Measurements from ENCODE around the gene VSIG10.
"Not testable (repeated sequence)": the region's sequence is repeated elsewhere in the genome, so short reads cannot be mapped to it uniquely, and the experiment has no call there.

VSIG10 gene

DNA sequence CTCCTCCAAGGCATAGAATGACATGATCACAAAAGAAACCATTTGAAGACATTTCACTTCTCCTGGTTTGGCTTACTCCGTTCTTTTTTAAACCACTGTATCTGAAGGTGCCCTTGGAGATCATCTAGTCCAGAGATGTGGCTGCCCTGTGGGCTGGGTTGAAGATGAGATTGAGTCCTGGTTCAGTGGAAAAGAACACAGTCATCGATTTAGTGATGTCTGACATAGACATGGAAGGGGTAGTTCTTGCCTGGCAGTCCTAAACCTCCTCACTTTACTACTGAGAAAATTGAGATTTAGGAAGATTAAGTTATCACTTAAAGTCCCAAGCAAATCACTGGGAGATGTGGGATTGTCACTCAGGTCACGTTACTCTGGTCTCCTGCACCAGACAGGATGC, 2.8 kb downstream of the VSIG10 start:
- CTCF ChIA-PET: interaction anchor here (1.1 kb wide), 1 partner anchor 36 kb away, joined by 3 read pairs; no protein-coding TSS in a partner anchor

DNA sequence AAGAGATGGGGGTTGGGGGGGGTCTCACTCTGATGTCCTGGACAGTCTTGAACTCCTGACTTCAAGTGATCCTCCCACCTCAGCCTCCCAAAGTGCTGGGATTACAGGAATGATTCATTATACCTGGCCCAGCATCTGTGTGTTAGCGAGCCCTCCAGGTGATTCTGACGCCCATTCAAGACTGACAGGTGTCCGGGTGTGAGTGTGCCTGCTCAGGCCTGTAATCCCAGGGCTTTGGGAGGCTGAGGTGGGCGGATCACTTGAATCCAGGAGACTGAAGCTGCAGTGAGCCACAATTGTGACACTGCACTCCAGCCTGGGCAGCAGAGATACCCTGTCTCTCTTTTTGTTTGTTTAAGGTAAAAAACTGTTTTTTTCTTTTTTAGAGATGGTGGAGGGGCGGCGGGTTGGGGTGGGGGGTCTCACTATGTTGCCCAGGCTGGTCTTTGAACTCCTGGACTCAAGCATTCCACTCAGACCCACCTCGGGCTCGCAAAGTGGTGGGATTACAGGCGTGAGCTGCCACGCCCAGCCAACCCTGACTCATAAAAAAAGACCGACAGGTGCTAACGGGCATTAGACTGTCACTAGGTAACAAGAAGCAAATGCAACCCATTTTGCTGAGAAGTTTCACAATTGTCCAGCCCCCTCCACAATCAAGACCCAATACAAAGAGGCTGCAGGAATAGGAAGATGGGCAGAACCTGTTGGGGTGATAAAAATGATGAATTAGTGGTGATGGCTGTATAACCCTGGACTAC, 4.7 kb downstream of the VSIG10 start:
- Histone ChIP-seq H3K9me3 (ENCODE audit: control extremely low read depth in 1 of 5, control insufficient read depth in 4 of 5, insufficient read depth in 2 of 5, low read depth in 1 of 5, low read length in 4 of 5) (no peaks in the 10 kb centered on the region), H3K27me3 (replicated peaks in 2 of 5; ENCODE audit: control insufficient read depth in 4 of 5, insufficient read depth in 5 of 5, low read length in 4 of 5) (no peaks in the 10 kb centered on the region), H3K36me3 (ENCODE audit: control insufficient read depth in 4 of 4, insufficient read depth in 4 of 4, low read length in 3 of 4) (peaks cover 0 to 5% (median 2%) of the 10 kb centered on the region in 4 experiments), H3K27ac (ENCODE audit: insufficient read depth in 1 of 2, low read depth in 1 of 2, low read length in 2 of 2, poor library complexity in 1 of 2, severe bottlenecking in 2 of 2) (no peak overlapping the region), H3K4me3 (ENCODE audit: control insufficient read depth in 1 of 7, extremely low read depth in 1 of 7, insufficient read depth in 4 of 7, low read depth in 2 of 7, low read length in 6 of 7) (no peak overlapping the region), H3K4me1 (ENCODE audit: control extremely low read depth in 1 of 4, control insufficient read depth in 4 of 4, insufficient read depth in 4 of 4, low read length in 3 of 4) (peaks cover 0 to 17% (median 8%) of the 10 kb centered on the region in 4 experiments)
- ChIA-PET POLR2A (no interaction called here), CTCF (no interaction called here)
- no peak for DNase-seq
- 97% methylated on average over 9 of the region's 12 CpGs for WGBS (ENCODE audit: insufficient coverage)

More for the DNA sequence above, 2.8 kb downstream of the VSIG10 start:
- H3K4me1 ChIP-seq (ENCODE audit: control extremely low read depth in 1 of 4, control insufficient read depth in 4 of 4, insufficient read depth in 4 of 4, low read length in 3 of 4): peaks cover 0 to 17% (median 12%) of the 10 kb centered on the region in 4 experiments
- no peaks in the 10 kb centered on the region for H3K27me3 ChIP-seq (replicated peaks in 2 of 5; ENCODE audit: control insufficient read depth in 4 of 5, insufficient read depth in 5 of 5, low read length in 4 of 5)
- H3K36me3 ChIP-seq (ENCODE audit: control insufficient read depth in 4 of 4, insufficient read depth in 4 of 4, low read length in 3 of 4): no peaks in the 10 kb centered on the region
- POLR2A ChIA-PET: no interaction called here
- no peak for DNase-seq
- H3K9me3 ChIP-seq (ENCODE audit: control extremely low read depth in 1 of 5, control insufficient read depth in 4 of 5, insufficient read depth in 2 of 5, low read depth in 1 of 5, low read length in 4 of 5): no peaks in the 10 kb centered on the region
- no peak overlapping the region for H3K4me3 ChIP-seq (ENCODE audit: control insufficient read depth in 1 of 7, extremely low read depth in 1 of 7, insufficient read depth in 4 of 7, low read depth in 2 of 7, low read length in 6 of 7)
- H3K27ac ChIP-seq (ENCODE audit: insufficient read depth in 1 of 2, low read depth in 1 of 2, low read length in 2 of 2, poor library complexity in 1 of 2, severe bottlenecking in 2 of 2): no peak overlapping the region
- WGBS (ENCODE audit: insufficient coverage): 100% methylated on average over 1 of the region's 3 CpGs

DNA sequence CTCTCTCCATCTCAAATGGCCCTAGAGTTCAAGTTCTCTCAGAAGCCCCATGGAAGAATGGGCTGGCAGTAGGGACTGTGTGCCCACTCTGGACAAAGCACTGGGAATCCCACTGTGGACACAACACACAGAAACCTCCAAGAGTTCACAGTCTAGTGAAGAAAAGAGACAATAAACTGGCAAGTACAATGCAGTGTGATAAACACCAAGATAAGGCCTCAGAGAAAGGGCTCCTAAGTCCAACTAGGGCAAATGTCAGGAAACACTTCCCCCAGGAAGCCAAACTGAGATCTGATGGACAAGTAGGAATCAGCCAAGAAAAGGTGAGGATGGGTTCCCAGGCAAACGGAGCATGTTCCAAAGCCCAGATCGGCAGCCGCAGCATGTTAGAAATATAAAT, 5.4 kb downstream of the VSIG10 start:
- Histone ChIP-seq H3K9me3 (ENCODE audit: control extremely low read depth in 1 of 5, control insufficient read depth in 4 of 5, insufficient read depth in 2 of 5, low read depth in 1 of 5, low read length in 4 of 5) (no peaks in the 10 kb centered on the region), H3K4me3 (ENCODE audit: control insufficient read depth in 1 of 7, extremely low read depth in 1 of 7, insufficient read depth in 4 of 7, low read depth in 2 of 7, low read length in 6 of 7) (no peak overlapping the region), H3K36me3 (ENCODE audit: control insufficient read depth in 4 of 4, insufficient read depth in 4 of 4, low read length in 3 of 4) (peaks cover 0 to 5% (median 3%) of the 10 kb centered on the region in 4 experiments), H3K27me3 (replicated peaks in 2 of 5; ENCODE audit: control insufficient read depth in 4 of 5, insufficient read depth in 5 of 5, low read length in 4 of 5) (no peaks in the 10 kb centered on the region), H3K4me1 (ENCODE audit: control extremely low read depth in 1 of 4, control insufficient read depth in 4 of 4, insufficient read depth in 4 of 4, low read length in 3 of 4) (peaks cover 0 to 15% (median 7%) of the 10 kb centered on the region in 4 experiments), H3K27ac (ENCODE audit: insufficient read depth in 1 of 2, low read depth in 1 of 2, low read length in 2 of 2, poor library complexity in 1 of 2, severe bottlenecking in 2 of 2) (no peak overlapping the region)
- DNase-seq: no peak
- CTCF ChIA-PET: no interaction called here
- POLR2A ChIA-PET: no interaction called here
- no CpG with 5 or more reads among the region's 3 CpGs for WGBS (ENCODE audit: insufficient coverage)

DNA sequence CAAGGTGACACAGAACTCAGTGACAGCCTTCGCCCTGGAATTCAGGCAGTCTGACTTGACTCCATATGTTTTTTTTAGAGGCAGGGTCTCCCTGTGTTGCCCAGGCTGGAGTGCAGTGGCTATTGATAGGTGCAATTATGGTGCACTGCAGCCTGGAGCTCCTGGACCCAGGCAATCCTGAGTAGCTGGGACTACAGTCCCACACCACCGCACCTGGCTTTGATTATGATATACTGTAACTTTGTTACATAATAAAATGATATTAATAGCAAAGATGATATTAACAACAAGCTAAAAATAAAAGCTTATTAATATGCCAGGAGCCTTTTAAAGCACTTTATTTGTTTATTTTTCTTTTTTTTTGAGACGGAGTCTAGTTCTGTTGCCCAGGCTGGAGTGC, 9.8 kb downstream of the VSIG10 start:
- ChIA-PET CTCF (interaction anchor here (1.0 to 1.2 kb wide), 2 partner anchors 10 to 29 kb away, joined by 3 to 4 read pairs; no protein-coding TSS in a partner anchor), POLR2A (interaction anchor here (0.6 kb wide), 1 partner anchor 180 kb away, joined by 6 read pairs; no protein-coding TSS in a partner anchor)
- no peaks in the 10 kb centered on the region for H3K9me3 ChIP-seq (ENCODE audit: control extremely low read depth in 1 of 5, control insufficient read depth in 4 of 5, insufficient read depth in 2 of 5, low read depth in 1 of 5, low read length in 4 of 5)
- H3K4me1 ChIP-seq (ENCODE audit: control extremely low read depth in 1 of 4, control insufficient read depth in 4 of 4, insufficient read depth in 4 of 4, low read length in 3 of 4): no peaks in the 10 kb centered on the region
- H3K27me3 ChIP-seq (replicated peaks in 2 of 5; ENCODE audit: control insufficient read depth in 4 of 5, insufficient read depth in 5 of 5, low read length in 4 of 5): no peaks in the 10 kb centered on the region
- H3K4me3 ChIP-seq (ENCODE audit: control insufficient read depth in 1 of 7, extremely low read depth in 1 of 7, insufficient read depth in 4 of 7, low read depth in 2 of 7, low read length in 6 of 7): no peak overlapping the region
- 100% methylated on average over 2 of the region's 3 CpGs for WGBS (ENCODE audit: insufficient coverage)
- H3K27ac ChIP-seq (ENCODE audit: insufficient read depth in 1 of 2, low read depth in 1 of 2, low read length in 2 of 2, poor library complexity in 1 of 2, severe bottlenecking in 2 of 2): no peak overlapping the region
- DNase-seq: no peak
- peaks cover 0 to 9% (median 8%) of the 10 kb centered on the region in 4 experiments for H3K36me3 ChIP-seq (ENCODE audit: control insufficient read depth in 4 of 4, insufficient read depth in 4 of 4, low read length in 3 of 4)

DNA sequence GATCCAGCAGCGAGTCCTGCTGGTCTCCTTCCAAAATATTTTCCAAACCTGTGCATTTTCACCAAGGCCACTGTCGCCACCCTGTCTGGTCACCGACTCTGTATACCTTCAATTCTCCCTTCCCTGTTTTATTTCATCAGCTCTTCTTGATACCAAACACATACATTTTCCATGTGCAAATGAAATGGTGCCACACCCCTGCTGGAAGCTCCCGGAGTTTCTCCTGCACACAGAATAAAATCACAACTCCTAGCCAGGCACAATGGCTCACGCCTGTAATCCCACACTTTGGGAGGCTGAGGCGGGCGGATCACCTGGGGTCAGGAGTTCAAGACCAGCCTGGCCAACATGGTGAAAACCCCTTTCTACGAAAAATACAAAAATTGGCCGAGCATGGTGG, 14.0 kb downstream of the VSIG10 start:
- no peak for DNase-seq
- ChIA-PET CTCF (no interaction called here), POLR2A (no interaction called here)
- Histone ChIP-seq H3K9me3 (ENCODE audit: control extremely low read depth in 1 of 5, control insufficient read depth in 4 of 5, insufficient read depth in 2 of 5, low read depth in 1 of 5, low read length in 4 of 5) (no peaks in the 10 kb centered on the region), H3K36me3 (ENCODE audit: control insufficient read depth in 4 of 4, insufficient read depth in 4 of 4, low read length in 3 of 4) (peaks cover 0 to 13% (median 6%) of the 10 kb centered on the region in 4 experiments), H3K4me1 (ENCODE audit: control extremely low read depth in 1 of 4, control insufficient read depth in 4 of 4, insufficient read depth in 4 of 4, low read length in 3 of 4) (no peaks in the 10 kb centered on the region), H3K27ac (ENCODE audit: insufficient read depth in 1 of 2, low read depth in 1 of 2, low read length in 2 of 2, poor library complexity in 1 of 2, severe bottlenecking in 2 of 2) (no peak overlapping the region), H3K4me3 (ENCODE audit: control insufficient read depth in 1 of 7, extremely low read depth in 1 of 7, insufficient read depth in 4 of 7, low read depth in 2 of 7, low read length in 6 of 7) (no peak overlapping the region), H3K27me3 (replicated peaks in 2 of 5; ENCODE audit: control insufficient read depth in 4 of 5, insufficient read depth in 5 of 5, low read length in 4 of 5) (no peaks in the 10 kb centered on the region)
- WGBS (ENCODE audit: insufficient coverage): 96% methylated on average over 7 of the region's 9 CpGs

DNA sequence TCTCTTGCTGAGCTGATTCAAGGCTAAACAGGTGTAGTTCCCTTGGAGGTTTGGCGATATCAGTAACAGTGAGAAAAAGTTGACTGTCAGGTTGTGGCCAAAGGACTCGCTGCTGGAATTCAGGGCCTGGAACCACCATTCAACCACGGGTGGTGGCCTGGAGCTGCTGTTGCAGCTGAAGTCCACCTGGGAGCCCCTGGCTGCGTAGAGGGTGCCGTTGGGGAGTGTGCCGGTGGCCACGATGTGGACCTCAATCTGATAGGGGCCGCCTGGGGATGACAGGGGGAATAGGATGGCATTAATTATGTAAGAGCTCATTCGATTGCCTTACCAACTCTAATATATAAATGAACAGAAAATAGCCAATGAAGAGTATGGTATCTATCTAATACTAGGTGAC, 21.6 kb downstream of the VSIG10 start:
- CTCF ChIA-PET: interaction anchor here (1.2 kb wide), 1 partner anchor 16 kb away, joined by 3 read pairs; no protein-coding TSS in a partner anchor

DNA sequence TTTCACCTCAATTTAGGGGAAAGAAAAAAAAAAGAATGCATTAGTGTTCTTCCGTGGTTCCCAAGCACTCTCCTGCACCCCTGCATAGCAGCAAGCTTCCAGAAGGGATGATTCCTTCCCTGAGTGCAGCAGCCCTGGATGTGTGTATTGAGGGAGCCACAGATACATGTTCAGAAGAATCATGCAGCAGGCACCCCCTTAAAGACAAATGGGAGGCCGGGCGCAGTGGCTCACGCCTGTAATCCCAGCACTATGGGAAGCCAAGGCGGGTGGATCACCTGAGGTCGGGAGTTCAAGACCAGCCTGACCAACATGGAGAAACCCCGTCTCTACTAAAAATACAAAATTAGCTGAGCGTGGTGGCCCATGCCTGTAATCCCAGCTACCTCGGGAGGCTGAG, 22.3 kb downstream of the VSIG10 start:
- peaks cover 0 to 25% (median 20%) of the 10 kb centered on the region in 4 experiments for H3K36me3 ChIP-seq (ENCODE audit: control insufficient read depth in 4 of 4, insufficient read depth in 4 of 4, low read length in 3 of 4)
- POLR2A ChIA-PET; H3K27me3 ChIP-seq (replicated peaks in 2 of 5; ENCODE audit: control insufficient read depth in 4 of 5, insufficient read depth in 5 of 5, low read length in 4 of 5); H3K9me3 ChIP-seq (ENCODE audit: control extremely low read depth in 1 of 5, control insufficient read depth in 4 of 5, insufficient read depth in 2 of 5, low read depth in 1 of 5, low read length in 4 of 5); H3K4me1 ChIP-seq (ENCODE audit: control extremely low read depth in 1 of 4, control insufficient read depth in 4 of 4, insufficient read depth in 4 of 4, low read length in 3 of 4); DNase-seq; CTCF ChIA-PET; H3K4me3 ChIP-seq (ENCODE audit: control insufficient read depth in 1 of 7, extremely low read depth in 1 of 7, insufficient read depth in 4 of 7, low read depth in 2 of 7, low read length in 6 of 7); H3K27ac ChIP-seq (ENCODE audit: insufficient read depth in 1 of 2, low read depth in 1 of 2, low read length in 2 of 2, poor library complexity in 1 of 2, severe bottlenecking in 2 of 2): not testable (repeated sequence)
- WGBS (ENCODE audit: insufficient coverage): 96% methylated on average over 6 of the region's 9 CpGs

More for the DNA sequence above, 21.6 kb downstream of the VSIG10 start:
- no peaks in the 10 kb centered on the region for H3K27me3 ChIP-seq (replicated peaks in 2 of 5; ENCODE audit: control insufficient read depth in 4 of 5, insufficient read depth in 5 of 5, low read length in 4 of 5)
- no peaks in the 10 kb centered on the region for H3K4me1 ChIP-seq (ENCODE audit: control extremely low read depth in 1 of 4, control insufficient read depth in 4 of 4, insufficient read depth in 4 of 4, low read length in 3 of 4)
- POLR2A ChIA-PET: no interaction called here
- H3K4me3 ChIP-seq (ENCODE audit: control insufficient read depth in 1 of 7, extremely low read depth in 1 of 7, insufficient read depth in 4 of 7, low read depth in 2 of 7, low read length in 6 of 7): no peak overlapping the region
- DNase-seq: no peak
- peaks cover 0 to 25% (median 20%) of the 10 kb centered on the region in 4 experiments for H3K36me3 ChIP-seq (ENCODE audit: control insufficient read depth in 4 of 4, insufficient read depth in 4 of 4, low read length in 3 of 4)
- no peak overlapping the region for H3K27ac ChIP-seq (ENCODE audit: insufficient read depth in 1 of 2, low read depth in 1 of 2, low read length in 2 of 2, poor library complexity in 1 of 2, severe bottlenecking in 2 of 2)
- H3K9me3 ChIP-seq (ENCODE audit: control extremely low read depth in 1 of 5, control insufficient read depth in 4 of 5, insufficient read depth in 2 of 5, low read depth in 1 of 5, low read length in 4 of 5): peaks cover 0 to 4% (median 0%) of the 10 kb centered on the region in 5 experiments
- 75% methylated on average over 4 of the region's 9 CpGs for WGBS (ENCODE audit: insufficient coverage)

All from common myeloid progenitor, CD34-positive (primary cell).